Measurements from ENCODE around the gene EIF3F.
"Not testable (repeated sequence)": the region's sequence is repeated elsewhere in the genome, so short reads cannot be mapped to it uniquely, and the experiment has no call there.

EIF3F gene, protein sequence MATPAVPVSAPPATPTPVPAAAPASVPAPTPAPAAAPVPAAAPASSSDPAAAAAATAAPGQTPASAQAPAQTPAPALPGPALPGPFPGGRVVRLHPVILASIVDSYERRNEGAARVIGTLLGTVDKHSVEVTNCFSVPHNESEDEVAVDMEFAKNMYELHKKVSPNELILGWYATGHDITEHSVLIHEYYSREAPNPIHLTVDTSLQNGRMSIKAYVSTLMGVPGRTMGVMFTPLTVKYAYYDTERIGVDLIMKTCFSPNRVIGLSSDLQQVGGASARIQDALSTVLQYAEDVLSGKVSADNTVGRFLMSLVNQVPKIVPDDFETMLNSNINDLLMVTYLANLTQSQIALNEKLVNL

DNA sequence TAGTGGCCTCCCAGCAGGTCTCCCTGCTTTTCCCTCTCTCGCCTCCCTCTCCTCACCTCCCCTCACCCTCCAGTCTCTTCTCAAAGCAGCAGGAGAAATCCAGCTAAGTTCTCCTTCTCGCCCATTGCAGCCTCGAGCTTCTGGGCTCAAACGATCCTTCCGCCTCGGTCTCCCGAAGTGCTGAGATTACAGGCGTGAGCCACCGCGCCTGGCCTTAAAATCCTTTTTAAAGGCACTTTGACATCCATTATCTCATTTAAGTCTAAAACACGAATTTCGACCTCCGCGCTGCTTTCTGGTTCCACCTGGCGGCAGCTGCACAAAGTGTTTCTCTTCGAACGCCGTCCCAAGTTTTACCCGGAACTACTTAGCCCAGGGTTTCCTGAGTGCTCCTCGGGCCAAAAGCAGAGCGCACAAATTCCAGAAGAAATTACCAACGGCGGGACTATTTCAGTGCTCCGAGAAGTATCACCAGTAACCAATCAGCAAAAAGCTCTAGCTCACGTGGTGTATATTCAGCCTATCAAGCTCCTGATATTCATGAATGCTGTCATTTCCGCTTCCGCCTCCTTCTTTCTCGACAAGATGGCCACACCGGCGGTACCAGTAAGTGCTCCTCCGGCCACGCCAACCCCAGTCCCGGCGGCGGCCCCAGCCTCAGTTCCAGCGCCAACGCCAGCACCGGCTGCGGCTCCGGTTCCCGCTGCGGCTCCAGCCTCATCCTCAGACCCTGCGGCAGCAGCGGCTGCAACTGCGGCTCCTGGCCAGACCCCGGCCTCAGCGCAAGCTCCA is at the start of gene EIF3F:
TSS of gene EIF3F (plus strand) at position 570 of the 792 bp plus-strand sequence. CDS start at position 586, 16 bp downstream.
- peak; percentile 100 for DNase-seq

DNA sequence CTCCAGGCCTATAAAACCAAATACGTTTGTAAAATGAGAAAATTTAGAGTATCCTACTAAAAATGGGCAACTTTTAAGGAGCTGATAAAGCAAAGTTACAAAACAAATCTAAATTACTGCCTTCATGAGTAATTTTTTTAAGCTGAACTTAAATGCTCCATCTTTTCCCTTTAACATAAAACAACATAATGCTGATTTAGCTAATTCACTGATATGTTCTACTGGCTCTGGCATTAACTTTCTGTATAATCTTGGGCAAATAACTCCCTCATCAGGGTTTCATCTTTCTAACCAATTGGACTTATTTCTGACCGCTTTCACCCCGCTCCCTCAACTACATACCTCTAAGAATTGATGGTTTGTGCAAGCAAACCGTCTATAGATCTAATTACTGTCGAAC is 46.0 kb upstream of the EIF3F start:
- DNase-seq = no peak

DNA sequence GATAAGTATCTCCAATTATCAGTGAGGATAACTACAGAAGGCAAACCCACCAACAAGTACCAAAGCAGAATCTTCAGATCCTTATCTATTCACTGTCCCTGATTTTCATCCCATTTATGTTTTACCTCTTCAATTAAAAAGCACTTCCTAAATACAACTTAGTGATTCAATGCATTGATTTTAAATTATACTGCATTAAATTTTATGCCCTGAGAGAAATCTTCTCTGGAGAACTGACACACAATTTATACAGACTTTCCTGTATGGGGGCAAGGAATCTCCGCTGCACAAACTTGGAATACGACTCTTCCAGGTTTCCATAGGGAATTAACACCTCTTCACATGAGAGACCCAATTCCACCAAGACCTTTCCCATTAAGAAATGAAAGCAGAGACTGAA is 45.5 kb upstream of the EIF3F start, which contains the start of gene OR10A3:
TSS of gene OR10A3 (minus strand) at position 101 of the 400 bp plus-strand sequence. CDS start 2,188 bp downstream, outside the sequence.
- no peak for DNase-seq

DNA sequence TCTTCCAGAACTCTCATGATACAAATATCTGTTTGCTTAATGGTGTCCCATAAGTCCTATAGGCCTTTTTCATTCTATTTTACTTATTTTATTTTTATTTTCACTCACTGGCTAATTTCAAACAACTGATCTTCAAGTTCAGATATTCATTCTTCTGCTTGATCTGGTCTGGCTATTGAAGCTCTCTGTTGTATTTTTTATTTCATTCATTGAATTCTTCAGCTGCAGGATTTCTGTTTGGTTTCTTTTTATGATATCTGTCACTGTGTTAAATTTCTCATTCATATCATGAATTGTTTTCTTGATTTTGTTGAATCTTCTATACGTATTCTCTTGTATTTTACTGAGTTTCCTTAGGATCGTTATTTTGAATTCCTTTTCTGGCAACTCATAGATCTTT is 43.0 kb upstream of the EIF3F start:
- no peak for DNase-seq

DNA sequence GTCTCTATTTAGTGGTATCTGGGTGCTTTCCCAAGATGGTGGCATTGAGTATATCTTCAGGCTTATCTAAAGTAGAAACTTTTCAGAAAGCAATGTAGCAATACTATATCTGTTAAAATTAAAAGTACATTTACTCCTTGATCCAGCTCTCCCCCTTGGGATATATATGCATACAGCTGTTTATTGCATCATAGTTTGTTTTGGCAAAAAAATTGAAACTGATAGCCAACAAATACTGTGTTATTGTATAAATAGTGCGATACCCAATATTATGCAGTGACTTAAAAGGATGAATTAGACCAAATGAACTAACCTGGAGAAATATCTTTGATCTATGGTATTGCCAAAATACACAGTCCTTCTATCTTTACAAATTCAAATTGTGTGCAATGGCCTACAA is 37.2 kb upstream of the EIF3F start:
- no peak for DNase-seq

DNA sequence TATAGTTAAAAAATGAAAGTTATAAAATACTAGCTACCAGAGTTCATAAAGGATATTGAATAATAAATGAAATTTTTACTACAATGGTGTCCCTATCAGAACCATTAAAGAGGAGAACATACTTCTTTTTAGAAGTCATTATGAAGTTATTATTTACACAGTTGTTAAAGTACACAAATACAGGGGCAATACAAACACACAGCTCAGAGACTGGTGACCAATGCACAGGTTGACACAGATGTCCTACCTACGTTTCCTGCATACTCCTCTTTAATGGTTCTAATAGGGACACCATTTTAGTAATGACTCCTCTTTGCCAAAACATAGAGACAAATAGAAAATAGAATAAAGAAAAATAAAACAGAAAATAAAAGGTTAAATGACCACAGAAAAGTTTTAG is 31.9 kb upstream of the EIF3F start:
- DNase-seq = no peak

DNA sequence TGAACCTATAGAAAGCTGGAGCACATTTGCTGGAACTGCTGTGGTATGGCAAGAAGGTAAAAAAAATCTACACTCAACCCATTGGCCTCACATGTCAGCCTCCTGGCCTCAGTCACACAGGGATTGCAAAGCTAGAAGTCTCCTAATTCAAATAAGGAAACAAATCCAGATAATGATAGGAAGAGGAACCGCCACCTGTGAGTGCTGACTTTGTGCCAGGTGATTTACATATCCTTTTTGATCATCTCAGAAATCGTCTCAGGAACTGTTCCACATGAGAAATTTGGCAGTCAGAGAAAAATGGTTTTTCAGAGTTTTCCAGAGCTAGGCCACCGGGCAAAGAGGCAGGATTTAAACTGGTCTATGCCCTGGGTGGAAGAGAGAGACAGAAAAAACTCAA is 22.9 kb upstream of the EIF3F start:
- no peak for DNase-seq

DNA sequence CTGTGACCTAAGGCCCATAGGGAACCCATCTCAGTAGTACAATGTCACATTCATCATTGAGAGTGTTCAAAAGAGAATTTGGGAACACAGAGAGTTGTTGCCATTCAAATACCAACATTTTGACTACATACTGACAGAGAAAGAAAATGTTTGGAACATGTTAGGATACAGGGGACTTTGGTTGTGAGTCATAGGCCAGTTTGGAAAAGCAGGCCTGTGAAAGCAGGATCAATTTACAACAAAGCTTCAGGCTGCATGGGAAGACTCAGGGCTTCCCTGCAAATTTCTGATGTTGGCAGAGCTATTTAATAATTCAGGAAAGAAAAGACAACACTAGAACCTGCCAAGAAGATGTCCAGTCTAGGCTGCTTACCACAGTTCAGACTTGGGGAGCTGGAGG is 22.3 kb upstream of the EIF3F start:
- DNase-seq = peak; percentile 68

DNA sequence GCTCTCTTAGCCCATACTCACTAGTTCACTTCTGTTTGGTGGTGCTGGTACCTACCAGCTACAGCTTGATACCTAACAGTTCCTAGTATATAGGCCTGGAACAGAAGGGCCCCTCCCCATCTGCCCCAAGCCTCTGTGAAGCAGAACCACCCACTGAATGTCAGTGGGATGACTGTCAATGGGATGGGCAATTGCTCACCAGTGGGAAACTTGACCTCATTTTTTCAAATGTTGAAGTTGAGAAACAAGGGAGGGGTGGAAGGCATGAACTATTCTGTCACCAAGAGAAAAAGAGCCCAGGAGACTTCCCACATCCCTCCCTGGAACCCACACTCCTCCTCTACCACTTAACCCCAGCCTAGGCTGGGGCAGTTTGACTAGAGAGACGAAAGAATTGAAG is 21.8 kb upstream of the EIF3F start, which contains the start of gene NLRP10:
TSS of gene NLRP10 (minus strand) at position 62 of the 400 bp plus-strand sequence. CDS start 1,952 bp downstream, outside the sequence.
- peak; percentile 63 for DNase-seq

DNA sequence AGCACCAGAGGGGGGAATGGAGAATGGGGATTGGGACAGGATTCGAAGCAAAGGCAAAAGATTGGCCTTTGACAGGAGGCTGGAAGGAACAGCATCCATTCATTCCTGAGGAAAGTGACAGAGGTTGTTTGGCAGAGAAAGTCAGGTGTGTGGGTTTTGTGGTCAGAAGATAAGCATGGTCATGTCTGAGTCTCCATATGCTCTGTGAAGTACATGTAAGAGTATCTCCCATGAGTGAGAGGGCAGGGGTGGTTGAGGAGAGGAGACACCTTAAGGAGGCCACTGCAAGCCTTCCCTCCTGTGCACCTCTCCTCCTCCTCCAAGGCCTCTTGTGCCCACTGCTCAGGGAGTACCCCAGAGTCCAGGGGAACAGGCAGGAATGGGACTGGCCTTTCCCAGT is 20.0 kb upstream of the EIF3F start:
- peak; percentile 9 for DNase-seq

DNA sequence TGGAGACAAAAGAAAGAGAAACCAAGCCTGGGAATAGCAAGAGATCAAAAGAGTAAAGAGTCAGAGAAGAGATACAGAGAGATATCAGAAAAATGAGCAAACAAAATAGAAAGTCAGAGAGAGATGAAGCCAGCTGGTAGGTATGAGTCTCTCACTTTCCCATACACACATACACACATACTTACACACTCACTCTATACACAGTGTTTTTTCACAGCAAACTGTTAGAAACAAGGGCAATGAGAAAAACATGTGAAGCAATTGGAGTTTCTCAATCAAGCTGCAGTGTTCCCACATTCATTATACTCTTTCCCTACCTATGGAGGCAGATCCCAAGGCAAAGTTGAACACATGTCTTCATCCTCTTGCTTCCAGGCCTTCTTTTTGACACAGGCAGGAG is 19.3 kb upstream of the EIF3F start:
- peak; percentile 5 for DNase-seq

DNA sequence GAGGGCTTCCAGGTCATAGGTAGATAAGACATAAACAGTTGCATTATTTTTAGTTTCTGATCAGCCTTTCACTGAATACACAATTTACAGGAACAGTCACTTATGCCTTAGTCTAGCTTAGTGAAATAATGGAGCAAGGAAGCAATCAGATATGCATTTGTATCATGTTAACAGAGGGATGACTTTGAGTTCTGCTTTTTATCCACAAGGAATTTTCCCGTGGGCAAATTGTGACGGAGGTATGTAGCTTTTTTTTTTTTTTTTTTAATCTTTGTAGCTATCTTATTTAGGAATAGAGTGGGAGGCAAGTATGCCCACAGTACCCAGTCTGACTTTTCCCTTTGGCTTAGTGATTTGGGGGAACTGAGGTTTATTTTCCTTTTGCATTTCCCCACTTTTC is 18.5 kb upstream of the EIF3F start:
- peak; percentile 24 for DNase-seq

DNA sequence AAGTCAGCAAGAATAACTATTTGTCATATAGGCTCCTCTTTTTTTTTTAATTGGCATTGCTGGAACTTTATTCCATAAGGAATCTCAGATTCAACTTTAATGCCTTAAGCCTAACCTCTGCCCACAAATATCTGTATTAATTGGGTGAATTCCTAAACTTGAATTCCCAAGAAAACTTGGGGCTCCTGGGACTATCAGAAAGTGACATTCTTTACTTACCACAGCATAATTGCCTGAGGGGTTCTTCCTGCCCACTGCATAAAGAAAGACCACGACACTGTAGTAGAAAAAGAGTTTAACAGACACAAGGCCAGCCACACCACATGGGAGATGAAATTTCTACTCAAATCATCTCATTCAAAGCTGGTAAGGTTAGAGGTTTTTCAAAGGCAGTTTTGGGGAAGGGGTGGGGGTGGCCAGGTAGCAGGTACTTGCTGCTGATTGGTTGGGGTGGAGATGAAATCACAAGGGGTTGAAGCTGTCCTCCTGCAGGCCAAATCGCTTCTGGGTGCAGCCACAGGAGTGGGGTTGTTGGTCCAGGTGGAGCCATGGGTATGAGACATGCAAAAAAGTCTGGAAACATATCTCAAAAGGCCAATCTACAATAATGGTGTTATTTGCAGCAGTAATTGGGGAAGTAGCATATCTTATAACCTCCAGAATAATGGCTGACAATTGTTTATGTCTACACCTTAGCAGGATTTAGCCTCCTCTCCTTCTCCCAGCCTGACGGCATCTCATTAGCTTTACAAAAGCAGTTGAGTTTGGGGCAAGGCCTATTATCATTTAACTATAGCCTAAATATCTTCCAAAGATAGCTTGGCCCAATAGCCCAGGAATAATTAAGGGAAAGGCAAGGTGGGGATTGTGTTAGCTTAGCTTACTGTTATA is 17.1 kb upstream of the EIF3F start:
- peak; percentile 70 for DNase-seq

DNA sequence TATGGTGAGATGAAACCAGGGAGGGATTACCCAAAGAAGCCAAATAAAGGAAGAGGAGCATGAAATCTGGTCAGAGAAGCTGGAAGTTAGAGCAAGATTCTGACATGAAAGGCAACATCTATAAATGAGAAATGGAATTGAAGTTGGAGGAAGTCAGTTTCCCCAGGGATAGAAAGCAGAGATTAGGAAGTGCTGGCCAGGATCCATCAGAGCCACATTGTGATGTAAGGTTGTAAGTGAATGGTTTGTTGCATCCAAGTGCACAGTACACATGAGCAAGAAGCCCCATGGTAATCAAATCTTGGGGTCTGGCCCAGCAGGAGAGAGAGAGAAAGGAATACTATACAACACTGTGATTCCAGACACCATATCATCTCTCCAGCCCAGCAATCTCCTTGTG is 15.3 kb upstream of the EIF3F start:
- DNase-seq = peak; percentile 18

DNA sequence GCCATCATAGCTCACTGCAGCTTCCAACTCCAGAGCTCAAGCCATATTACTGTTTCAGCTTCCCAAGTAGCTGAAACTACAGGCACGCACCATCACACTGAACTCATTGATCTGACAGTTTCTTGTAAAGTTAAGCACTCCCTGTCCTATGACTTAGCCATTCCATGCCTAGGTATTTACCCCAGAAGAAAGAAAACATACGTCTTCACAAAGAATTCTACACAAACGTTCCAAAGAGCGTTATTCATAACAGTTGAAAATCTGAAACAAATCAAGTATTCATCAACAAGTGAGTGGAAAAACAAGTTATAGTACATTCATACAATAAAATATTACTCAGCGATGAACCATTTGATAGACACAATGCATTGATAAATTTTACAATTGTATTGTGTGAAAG is 14.1 kb upstream of the EIF3F start:
- peak; percentile 8 for DNase-seq

DNA sequence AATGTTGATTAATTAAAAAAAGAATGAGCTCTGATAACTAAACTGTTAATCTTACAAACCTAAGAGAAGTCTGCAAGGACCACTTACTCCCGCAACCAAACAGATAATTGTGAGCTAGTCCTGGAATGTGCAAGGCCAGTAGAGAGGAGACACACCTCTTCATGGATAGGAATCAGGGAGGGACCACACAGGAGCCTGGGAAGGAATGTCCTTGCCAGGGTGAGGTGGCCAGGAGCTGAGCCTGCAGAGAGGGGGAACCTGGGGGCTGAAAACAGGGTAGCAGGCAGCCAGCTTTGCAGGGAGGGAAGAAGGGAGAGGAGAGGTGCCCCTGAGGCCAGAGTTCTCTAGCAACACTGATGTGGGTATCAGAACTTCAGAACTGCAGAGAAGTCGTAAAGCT is 12.5 kb upstream of the EIF3F start:
- DNase-seq = peak; percentile 16

DNA sequence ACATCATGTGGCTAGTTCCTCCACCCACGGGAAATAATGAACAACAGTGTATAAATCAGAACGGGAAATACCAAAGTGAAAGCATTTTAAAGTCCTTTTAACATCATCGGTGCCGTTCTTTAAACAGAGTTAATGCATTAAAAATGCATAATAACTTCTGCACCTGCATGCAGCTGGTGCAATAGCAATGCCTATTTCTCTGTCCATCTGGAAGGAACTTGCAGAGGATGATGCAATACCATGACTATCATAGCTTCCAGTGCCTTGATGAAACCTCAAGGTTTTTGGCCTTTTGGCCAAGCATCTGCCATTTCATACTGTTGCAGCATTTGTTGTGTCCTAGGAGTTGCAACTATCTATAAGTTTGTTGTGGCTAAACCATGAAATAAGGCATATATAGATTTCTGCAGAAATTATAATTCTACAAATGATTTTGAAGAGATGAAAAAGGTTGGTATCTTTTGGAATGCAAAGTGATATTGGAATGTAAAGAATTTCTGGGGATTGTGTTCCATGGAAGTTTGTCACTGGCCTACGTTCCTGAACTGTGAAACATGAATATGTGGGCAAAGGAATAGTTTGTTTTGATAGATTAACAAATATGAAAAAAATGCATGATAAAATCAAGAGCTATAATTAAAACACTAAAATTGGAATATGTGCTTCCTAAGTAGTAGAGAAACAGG is 9.8 kb upstream of the EIF3F start:
- peak; percentile 90 for DNase-seq

DNA sequence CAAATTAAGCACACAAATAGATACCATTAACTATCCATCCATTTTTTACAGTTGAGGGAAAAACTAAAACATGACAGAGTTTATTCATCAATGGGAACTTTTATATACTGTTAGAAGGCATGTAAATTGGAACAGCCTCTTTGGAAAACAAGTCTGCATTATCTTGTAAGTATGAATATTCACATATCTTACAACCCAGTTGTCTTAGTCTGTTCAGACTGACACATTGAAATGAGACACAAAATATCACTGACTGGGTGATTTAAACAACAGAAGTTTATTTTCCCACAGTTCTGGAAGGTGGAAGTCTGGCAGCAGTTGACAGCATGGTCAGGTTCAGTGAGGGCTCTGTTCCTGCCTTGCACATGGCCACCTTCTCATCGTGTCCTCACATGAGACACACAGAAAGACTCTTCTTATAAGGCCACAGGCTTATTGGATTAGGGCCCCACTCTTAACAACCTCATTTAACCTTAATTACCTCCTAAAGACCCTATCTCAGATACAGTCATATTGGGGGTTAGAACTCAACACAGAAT is 5.4 kb upstream of the EIF3F start:
- DNase-seq = no peak

DNA sequence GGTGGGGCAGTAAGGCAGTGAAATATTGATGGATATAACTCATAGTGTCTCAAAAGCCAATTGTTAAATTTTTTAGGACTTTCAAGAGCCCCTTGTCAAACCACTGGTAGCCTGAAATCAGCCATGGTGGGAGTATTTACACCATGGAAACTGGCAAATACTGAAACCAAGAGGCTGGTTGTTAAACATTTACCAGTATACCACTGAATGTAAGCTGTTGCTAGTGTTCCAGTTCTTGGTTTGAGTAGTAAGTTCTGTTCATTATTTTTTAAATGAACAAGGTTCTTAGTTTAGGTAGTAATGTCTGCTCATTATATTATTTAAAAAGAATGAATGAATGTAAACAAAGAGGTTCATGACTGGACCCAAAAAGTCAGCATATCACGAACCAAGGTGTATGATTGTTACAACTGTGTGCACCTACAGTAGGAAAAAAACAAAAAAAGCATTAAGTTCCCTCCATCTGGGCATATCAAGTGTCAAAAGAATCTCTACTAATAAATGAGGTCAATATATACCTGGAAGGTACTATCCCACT is 4.5 kb upstream of the EIF3F start:
- DNase-seq = no peak

DNA sequence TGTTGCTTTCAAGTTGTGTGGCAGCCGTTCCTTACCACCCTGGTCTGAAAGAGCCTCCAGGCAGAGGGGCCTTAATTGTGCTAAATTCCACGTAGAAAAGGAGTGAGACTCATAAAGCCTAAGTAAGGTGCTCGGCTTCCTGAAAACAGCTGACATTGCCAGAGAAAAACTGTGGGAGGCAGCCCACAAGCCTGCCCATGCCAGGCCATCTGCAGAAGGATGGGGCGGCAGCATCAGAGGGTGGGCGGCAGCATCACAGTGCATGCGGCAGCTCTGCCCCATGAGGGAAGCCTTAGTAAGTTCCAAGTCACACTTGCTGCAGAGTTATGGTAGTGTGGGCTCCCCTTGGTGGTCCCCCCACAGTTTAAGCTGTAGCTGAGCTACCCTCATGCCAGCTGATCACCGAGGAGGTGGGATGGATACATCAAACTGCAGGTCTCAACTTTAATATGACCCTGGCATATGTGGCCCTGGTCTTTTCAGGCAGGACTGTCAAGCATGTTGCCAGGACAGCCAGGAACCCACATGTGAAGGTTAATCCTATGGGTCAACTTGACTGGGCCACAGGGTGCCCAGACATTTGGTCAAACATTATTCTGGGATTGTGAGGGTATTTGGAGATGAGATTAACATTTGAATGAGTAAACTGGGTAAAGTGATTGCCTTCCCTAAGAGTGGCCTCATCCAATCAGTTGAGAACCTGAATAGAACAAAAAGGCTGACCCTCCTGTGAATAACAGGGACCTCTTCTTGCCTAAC is 3.1 kb upstream of the EIF3F start:
- no peak for DNase-seq

DNA sequence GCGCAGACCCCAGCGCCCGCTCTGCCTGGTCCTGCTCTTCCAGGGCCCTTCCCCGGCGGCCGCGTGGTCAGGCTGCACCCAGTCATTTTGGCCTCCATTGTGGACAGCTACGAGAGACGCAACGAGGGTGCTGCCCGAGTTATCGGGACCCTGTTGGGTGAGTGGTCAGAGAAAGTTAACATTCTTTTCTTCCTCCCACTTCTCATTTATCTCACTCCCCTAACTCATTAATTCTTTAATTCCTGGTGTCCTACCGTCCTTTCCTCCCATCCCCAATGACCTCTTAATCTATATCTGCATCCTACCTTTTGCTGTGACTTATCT is 385 bp downstream of the EIF3F start:
- DNase-seq = not testable (repeated sequence)

All from fibroblast of upper back skin (primary cell).